Upper lobe of right lung (tissue), 1 donor: ENCODE results near the gene DDX53. TPM values are rescaled to one million over a fixed set of nuclear protein-coding genes. Genes with fewer than 3 reads are reported as not detected.

Experiments
- ATAC-seq: fragments of 200-7000 bp; cut with Tn5 transposase; one replicate; pipeline ENCODE4 v1.9.1; 2020; ENCODE audit warnings: mild to moderate bottlenecking, moderate library complexity
- DNase-seq: peaks from one replicate; pipeline ENCODE4 v3.0.0-alpha.2; 2020
- H3K27ac ChIP-seq: fragments of 200-600 bp; one replicate; pipeline ENCODE4 v1.8.0; 2022
- H3K27me3 ChIP-seq: fragments of 200-600 bp; one replicate; pipeline ENCODE4 v1.8.0; 2022; ENCODE audit warnings: mild to moderate bottlenecking
- H3K36me3 ChIP-seq: fragments of 200-600 bp; one replicate; pipeline ENCODE4 v1.8.0; 2022
- H3K4me1 ChIP-seq: fragments of 200-600 bp; one replicate; pipeline ENCODE4 v1.8.0; 2022
- H3K4me3 ChIP-seq: fragments of 200-600 bp; one replicate; pipeline ENCODE4 v1.8.0; 2022; ENCODE audit warnings: mild to moderate bottlenecking
- H3K9me3 ChIP-seq: fragments of 200-600 bp; one replicate; pipeline ENCODE4 v1.8.0; 2022
- intact Hi-C: fragments of 100-400 bp; cut with DNase I; formaldehyde crosslinking; loops from one replicate; pipeline ENCODE4 v1.11.0; 2022
- long read RNA-seq: library from polyadenylated mRNA; unstranded; transcript quantifications from one replicate; pipeline ENCODE4 v2.0.0, GENCODE V29; 2021
- total RNA-seq: library from RNA; stranded (reverse); fragmentation: NEBNext Ultra II Directional; extraction: Animal tissue kit (Norgen Biotek cat#: 25700); gene quantifications from one replicate; pipeline ENCODE4 v1.2.1, GENCODE V29; 2021
- TF ChIP-seq, protein P1 (sequence below): fragments of 200-600 bp; IDR thresholded peaks from one replicate; pipeline ENCODE4 v1.8.0; 2022; ENCODE audit warnings: antibody characterized with exemption
- donor health status: DM: no; HTN: yes; CAD: no; lungs with severe emphysema.

The DDX53 gene
- total RNA-seq: not detected
- long read RNA-seq: 0 reads

DNA sequence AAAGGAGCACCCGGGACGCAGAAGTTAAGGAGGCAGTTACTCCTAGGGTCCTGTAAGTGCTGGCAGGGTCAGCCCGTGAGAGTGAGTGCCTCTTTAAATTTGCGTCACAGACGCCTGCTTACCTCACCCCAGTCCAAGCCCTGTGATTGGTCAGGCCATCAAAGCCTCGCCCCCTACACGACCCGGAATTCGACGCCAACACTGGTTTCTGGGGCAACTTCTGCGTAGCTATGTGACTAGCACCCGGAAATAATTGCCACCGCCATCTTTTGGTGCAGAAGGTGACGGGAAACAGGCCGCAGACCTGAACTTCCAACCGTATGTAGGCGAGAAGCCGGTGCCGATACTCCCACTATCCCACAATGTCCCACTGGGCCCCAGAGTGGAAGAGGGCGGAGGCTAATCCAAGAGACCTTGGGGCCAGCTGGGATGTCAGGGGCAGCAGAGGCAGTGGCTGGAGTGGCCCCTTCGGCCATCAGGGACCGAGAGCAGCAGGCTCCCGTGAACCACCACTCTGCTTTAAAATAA lies at the start of gene DDX53:
TSS of gene DDX53 (plus strand) at position 265 of the 528 bp plus-strand sequence. CDS start at position 363, 98 bp downstream.
- Histone ChIP-seq H3K27me3 (no peaks in the 10 kb centered on the region), H3K4me3 (no peak within 1 kb of the TSS), H3K9me3 (no peaks in the 10 kb centered on the region), H3K27ac (no peak within 1 kb of the TSS), H3K36me3 (no peaks in the 10 kb centered on the region), H3K4me1 (no peaks in the 10 kb centered on the region)
- DNase-seq: no peak
- TF ChIP-seq, protein P1, sequence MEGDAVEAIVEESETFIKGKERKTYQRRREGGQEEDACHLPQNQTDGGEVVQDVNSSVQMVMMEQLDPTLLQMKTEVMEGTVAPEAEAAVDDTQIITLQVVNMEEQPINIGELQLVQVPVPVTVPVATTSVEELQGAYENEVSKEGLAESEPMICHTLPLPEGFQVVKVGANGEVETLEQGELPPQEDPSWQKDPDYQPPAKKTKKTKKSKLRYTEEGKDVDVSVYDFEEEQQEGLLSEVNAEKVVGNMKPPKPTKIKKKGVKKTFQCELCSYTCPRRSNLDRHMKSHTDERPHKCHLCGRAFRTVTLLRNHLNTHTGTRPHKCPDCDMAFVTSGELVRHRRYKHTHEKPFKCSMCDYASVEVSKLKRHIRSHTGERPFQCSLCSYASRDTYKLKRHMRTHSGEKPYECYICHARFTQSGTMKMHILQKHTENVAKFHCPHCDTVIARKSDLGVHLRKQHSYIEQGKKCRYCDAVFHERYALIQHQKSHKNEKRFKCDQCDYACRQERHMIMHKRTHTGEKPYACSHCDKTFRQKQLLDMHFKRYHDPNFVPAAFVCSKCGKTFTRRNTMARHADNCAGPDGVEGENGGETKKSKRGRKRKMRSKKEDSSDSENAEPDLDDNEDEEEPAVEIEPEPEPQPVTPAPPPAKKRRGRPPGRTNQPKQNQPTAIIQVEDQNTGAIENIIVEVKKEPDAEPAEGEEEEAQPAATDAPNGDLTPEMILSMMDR: no peak
- intact Hi-C loops: no loop called here
- no peak for ATAC-seq

DNA sequence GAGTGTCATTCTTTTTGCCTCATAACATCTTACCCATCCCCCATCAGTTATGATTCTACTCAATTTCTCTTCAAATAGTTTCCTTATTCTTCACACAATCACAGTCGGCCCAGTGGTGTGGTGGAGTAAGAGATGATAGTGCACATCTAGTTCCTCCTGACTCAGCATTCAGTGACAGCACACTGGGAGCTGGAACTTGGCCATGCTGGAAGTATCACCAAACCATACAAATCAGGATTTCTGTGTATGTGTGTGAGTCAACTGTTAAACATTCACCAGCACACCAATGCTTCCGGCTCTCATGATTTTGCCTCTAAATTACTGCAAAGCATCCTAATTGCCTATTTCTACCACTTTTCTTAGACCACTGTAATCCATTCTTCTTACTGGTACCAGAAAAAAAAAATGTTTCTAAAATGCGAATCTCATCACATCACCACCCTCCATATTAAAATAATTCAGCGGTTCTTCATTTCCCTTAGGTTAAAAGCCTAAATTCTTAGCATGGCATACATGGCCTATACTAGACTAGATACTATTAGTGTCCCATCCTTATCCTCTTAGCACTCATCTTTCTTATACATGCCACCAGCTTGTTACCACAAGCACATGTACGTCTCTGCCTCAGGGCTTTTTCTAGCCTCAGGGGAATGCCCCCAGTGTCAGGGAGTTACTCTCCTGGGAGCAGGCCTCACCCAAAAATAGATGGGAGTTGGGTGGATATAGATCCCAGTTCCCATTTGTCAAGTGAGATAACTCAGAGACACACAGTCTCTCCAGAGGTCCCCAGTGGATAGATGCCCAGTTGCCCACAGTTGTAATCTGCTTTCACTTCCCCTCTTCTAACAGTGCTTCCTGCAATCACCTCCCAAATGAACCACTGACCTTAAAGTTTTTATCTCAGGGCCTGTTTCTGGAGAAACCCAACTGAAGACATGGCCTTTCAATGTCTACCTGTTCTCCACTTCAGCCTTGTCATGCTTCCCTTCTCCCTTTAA lies 49.2 kb upstream of the DDX53 start:
- no peaks in the 10 kb centered on the region for H3K27me3 ChIP-seq
- no peaks in the 10 kb centered on the region for H3K36me3 ChIP-seq
- no peaks in the 10 kb centered on the region for H3K4me1 ChIP-seq
- no peak overlapping the region for H3K4me3 ChIP-seq
- H3K27ac ChIP-seq: no peak overlapping the region
- H3K9me3 ChIP-seq: no peaks in the 10 kb centered on the region
- TF ChIP-seq, protein P1: no peak
- DNase-seq (no peak), ATAC-seq (no peak)
- intact Hi-C loops: no loop called here

DNA sequence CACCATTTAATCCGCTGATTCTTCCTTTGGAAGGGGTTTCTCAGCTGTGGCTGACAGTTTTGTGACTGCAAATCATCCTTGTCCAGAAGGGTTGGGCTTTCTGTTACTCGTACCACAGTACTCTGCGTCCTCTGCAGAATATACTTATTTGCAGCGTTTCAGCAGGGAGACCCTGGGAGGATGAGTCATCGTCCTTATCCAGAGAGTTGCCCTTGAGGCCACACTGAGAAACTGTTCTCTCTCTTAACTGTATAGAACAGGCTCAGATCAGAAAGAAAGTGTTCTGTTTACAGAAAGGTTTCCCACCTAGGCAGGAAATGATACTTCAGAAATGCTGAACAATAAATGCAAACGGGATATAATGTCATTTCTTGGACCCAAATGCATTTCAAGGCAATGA lies 47.8 kb upstream of the DDX53 start:
- Histone ChIP-seq H3K9me3 (no peaks in the 10 kb centered on the region), H3K4me3 (no peak overlapping the region), H3K27ac (no peak overlapping the region), H3K4me1 (no peaks in the 10 kb centered on the region), H3K36me3 (no peaks in the 10 kb centered on the region), H3K27me3 (no peaks in the 10 kb centered on the region)
- no peak for ATAC-seq
- TF ChIP-seq, protein P1: no peak
- no peak for DNase-seq
- intact Hi-C loops: no loop called here

DNA sequence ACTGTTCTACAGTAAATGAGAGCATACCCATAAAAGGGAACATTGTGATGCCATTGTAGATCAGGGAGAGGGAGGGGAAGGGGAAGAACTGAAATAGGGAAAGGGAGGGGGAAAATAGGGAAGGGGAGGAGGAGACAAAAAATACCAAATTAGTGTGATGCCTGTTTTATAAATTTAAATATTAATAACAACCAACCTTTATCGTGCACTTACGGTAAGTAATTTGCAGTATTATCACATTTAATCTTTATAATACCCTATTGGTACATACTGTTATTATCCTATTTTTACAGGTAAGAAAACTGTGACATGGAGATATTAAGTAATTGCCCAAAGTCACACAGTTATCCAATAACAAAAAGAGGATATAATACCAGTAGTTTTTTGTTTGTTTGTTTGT lies 41.5 kb upstream of the DDX53 start:
- H3K4me3 ChIP-seq: no peak overlapping the region
- DNase-seq (no peak), ATAC-seq (no peak)
- H3K9me3 ChIP-seq: no peaks in the 10 kb centered on the region
- TF ChIP-seq, protein P1: no peak
- intact Hi-C loops: no loop called here
- no peaks in the 10 kb centered on the region for H3K36me3 ChIP-seq
- H3K27ac ChIP-seq: no peak overlapping the region
- no peaks in the 10 kb centered on the region for H3K4me1 ChIP-seq
- H3K27me3 ChIP-seq: no peaks in the 10 kb centered on the region

DNA sequence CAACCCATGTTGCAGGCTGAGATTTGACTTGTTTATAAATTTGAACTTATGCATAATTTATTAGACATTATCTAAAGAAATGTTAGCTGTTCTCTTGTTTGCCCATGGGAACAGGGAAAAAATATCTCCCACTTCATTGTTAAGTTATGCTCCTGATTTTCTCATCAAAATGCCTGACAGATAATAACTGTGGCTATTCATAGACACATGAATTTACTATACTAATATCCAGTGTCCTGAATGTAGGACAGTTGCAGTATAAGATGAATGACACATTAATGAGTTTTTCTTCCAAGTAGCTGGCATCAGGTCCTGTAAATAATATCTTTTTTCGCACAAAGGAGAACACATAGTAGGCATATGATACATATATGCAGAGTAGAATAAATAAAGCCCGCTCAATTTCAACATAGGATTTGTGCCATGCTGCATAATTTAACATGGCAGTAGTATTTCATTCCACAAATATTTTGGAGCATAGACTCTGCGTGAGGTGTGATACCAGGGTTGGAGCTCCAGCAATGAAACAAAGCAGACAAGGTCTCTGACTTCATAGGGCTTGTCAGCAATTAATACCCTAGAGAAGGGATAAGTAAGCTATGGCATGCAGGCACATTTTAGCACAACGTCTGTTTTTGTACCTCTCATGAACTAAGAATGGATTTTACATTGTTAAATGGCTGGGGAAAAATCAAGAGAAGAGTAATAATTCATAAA lies 40.4 kb upstream of the DDX53 start:
- no peaks in the 10 kb centered on the region for H3K36me3 ChIP-seq
- TF ChIP-seq, protein P1: no peak
- H3K27ac ChIP-seq: no peak overlapping the region
- no peaks in the 10 kb centered on the region for H3K4me1 ChIP-seq
- no peak overlapping the region for H3K4me3 ChIP-seq
- H3K9me3 ChIP-seq: no peaks in the 10 kb centered on the region
- intact Hi-C loops: no loop called here
- DNase-seq: no peak
- no peaks in the 10 kb centered on the region for H3K27me3 ChIP-seq
- ATAC-seq: no peak
